WERI-Rb-1 (cell line): ENCODE results near the gene IRF1.

Experiments used
- DNase-seq: peaks from one replicate; pipeline ENCODE4 v3.0.0-alpha.2; 2020
- H3K27ac ChIP-seq: fragments of 250-450 bp; sonication (Bioruptor Pico); 2 replicates; pipeline ENCODE4 v1.5.1; 2020; ENCODE audit warnings: mild to moderate bottlenecking, moderate library complexity
- H3K27me3 ChIP-seq: fragments of 250-450 bp; sonication (Bioruptor Pico); 2 replicates; pipeline ENCODE4 v1.5.1; 2021; ENCODE audit warnings: mild to moderate bottlenecking, low read depth, moderate library complexity; ENCODE audit not compliant: insufficient read depth, severe bottlenecking
- H3K36me3 ChIP-seq: fragments of 250-450 bp; sonication (Bioruptor Pico); 2 replicates; pipeline ENCODE4 v1.5.1; 2020; ENCODE audit warnings: mild to moderate bottlenecking, moderate library complexity
- H3K4me3 ChIP-seq: 2 replicates; pipeline ENCODE4 v1.5.1; 2011; ENCODE audit warnings: low read depth, mild to moderate bottlenecking, control low read depth, low read length
- H3K9me3 ChIP-seq: fragments of 250-450 bp; sonication (Bioruptor Pico); 2 replicates; pipeline ENCODE4 v1.5.1; 2021; ENCODE audit warnings: mild to moderate bottlenecking, moderate library complexity; ENCODE audit not compliant: severe bottlenecking
- CTCF ChIP-seq: IDR thresholded peaks from 2 replicates; pipeline ENCODE4 v1.5.1; 2011; ENCODE audit warnings: low read depth, mild to moderate bottlenecking, control low read depth, inconsistent platforms, low read length

The IRF1 gene

GRCh38 chr5:132475497-132475882 lies 15.1 kb downstream of the IRF1 start:
- TF ChIP-seq CTCF = no peak
- Histone ChIP-seq H3K4me3 (no peak overlapping the region), H3K27me3 (no peaks in the 10 kb centered on the region), H3K36me3 (no peaks in the 10 kb centered on the region), H3K9me3 (no peaks in the 10 kb centered on the region), H3K27ac (peak overlapping the region; percentile 28; the same call in 1 of the 2 replicates)
- no peak for DNase-seq

- Histone ChIP-seq H3K27ac (peak overlapping the region; percentile 28), H3K9me3 (no peaks in the 10 kb centered on the region), H3K4me3 (no peak overlapping the region), H3K27me3 (no peaks in the 10 kb centered on the region), H3K36me3 (no peaks in the 10 kb centered on the region)
- peak; percentile 63 for DNase-seq
- no peak for TF ChIP-seq CTCF
Measured at GRCh38 chr5:132474881-132475496, 15.6 kb downstream of the IRF1 start.

GRCh38 chr5:132474131-132474723 lies 16.3 kb downstream of the IRF1 start:
- TF ChIP-seq CTCF = no peak
- DNase-seq = no peak
- Histone ChIP-seq H3K27ac (peak overlapping the region; percentile 28), H3K36me3 (no peaks in the 10 kb centered on the region), H3K9me3 (no peaks in the 10 kb centered on the region), H3K27me3 (no peaks in the 10 kb centered on the region), H3K4me3 (no peak overlapping the region)

GRCh38 chr5:132473668-132474067 lies 16.9 kb downstream of the IRF1 start:
- H3K27ac ChIP-seq = no peak overlapping the region
- TF ChIP-seq CTCF = no peak
- no peaks in the 10 kb centered on the region for H3K27me3 ChIP-seq
- H3K9me3 ChIP-seq = no peaks in the 10 kb centered on the region
- DNase-seq = no peak
- no peaks in the 10 kb centered on the region for H3K36me3 ChIP-seq
- H3K4me3 ChIP-seq = no peak overlapping the region

GRCh38 chr5:132473019-132473531 lies 17.5 kb downstream of the IRF1 start:
- Histone ChIP-seq H3K27me3 (no peaks in the 10 kb centered on the region), H3K36me3 (no peaks in the 10 kb centered on the region), H3K4me3 (no peak overlapping the region), H3K9me3 (no peaks in the 10 kb centered on the region), H3K27ac (no peak overlapping the region)
- no peak for TF ChIP-seq CTCF
- no peak for DNase-seq
